Activated CD4-positive, alpha-beta T cell treated with anti-CD3 and anti-CD28 coated beads, Interleukin-2, amount 50 U/mL, for 48 hours (primary cell): ENCODE data around the gene SPATA7.

Source experiments
- DNase-seq, 2 experiments: peaks; one replicate each; pipeline ENCODE4 v3.0.0-alpha.2; 2020

The SPATA7 gene

DNA sequence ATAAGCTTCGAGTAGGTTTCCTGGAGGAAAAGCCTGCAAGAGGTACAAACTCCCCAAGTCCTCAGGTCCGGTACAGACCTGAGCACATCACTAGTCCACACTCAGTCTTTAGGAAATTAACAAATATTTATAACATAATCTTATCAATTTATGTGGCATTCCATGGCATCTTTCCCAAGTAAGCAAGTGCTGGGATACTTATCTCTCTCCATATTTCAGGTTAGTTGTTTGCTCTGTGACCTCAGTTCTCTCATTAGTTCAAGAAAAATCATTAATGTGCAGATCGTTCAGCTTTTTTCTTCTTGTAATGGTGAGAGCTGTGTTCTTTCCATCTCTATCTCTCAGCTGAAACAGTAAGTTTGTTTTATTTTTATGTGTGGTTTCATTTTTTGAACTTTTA is 34.7 kb downstream of the SPATA7 start:
- no peak for DNase-seq

DNA sequence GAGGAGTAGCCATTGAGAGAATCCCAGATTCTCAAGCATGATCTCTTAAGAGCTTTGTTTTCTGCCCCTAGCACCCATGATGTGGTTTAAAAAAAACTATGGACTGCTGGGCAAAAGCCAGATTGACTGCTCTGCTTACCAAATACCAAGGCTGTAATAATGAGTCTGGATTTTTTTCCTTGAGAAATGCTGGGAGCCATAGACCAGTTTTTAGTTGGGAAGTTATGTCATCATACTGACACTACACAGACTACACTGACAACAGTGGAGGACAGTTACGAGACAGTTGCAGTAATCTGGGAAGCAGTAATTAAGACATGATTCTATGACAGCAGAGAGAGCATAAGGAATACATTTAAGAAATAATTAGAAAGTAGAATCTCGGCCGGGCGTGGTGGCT is 35.8 kb downstream of the SPATA7 start:
- DNase-seq: no peak

GRCh38 chr14:88422047-88422446 is 36.6 kb downstream of the SPATA7 start:
- DNase-seq: no peak

DNA sequence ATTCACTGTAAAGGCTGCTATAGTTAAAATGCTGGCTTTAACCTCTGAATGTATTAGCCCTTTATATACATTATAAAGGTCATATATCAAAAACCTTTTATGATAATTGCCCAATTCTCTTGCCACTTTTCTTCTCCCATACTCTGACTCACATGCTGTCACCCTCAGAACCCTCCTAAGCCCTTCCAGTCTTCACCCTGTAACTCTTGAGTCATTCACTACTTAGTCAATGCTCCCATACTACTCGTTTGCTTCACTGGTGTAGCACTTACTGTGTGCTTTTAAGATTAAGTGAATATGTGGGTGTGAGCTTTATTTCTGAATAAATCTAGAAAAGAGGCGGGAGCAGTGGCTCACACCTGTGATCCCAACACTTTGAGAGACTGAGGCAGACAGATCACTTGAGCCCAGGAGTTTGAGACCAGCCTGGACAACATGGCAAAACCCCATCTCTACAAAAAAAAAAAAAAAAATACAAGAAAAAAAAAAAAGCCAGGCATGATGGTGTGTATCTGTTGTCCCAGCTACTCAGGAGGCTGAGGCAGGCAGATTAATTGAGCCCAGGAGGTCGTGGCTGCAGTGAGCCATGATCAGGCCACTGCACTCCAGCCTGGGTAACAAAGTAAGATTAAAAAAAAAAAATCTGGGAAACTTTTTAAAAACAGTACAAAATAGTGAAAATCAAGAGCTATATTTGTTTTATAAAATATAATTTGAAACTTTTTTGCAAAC is 37.6 kb downstream of the SPATA7 start:
- no peak for DNase-seq

- DNase-seq: no peak
Measured at GRCh38 chr14:88424573-88424972, 39.1 kb downstream of the SPATA7 start.

GRCh38 chr14:88426271-88426670 is 40.8 kb downstream of the SPATA7 start:
- no peak for DNase-seq

DNA sequence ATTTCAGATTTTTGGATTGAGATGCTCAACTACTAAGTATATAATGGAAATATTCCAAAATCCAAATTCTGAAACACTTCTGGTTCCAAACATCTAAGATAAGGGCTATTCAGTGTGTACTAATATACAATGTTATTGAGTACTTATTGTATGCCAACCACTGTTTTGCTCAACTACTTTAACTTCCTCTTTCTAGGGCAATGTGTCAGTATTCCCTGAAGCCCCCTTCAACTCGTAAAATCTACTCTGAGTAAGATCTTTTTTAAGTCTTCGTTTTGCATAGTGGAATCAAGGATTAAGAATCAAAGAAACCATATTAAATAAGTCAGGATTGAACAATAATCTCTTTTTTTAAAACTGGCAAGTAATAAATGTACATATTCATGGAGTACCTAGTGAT is 45.5 kb downstream of the SPATA7 start:
- DNase-seq: no peak

- no peak for DNase-seq
Measured at GRCh38 chr14:88437658-88438057, 52.2 kb downstream of the SPATA7 start.

- no peak for DNase-seq
Measured at GRCh38 chr14:88439088-88439487, 53.6 kb downstream of the SPATA7 start.

DNA sequence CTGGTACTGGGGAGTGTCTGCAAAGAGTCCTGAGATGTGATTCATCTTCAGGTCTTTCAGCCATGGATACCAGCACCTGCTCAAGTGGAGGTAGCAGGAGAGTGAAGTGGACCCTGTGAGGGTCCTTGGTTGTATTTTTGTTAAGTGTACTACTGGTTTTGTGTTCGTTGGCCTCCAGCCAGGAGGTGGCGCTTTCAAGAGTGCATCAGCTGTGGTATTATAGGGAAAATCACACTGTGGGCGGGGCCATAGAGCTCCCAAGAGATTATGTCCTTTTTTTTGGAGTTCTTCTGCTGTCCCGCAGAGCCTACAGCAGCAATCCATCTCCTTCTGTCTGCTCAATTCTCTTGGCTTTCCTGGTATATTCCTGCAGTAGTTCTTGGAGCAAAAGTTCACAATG is 66.8 kb downstream of the SPATA7 start:
- DNase-seq: peak in 1 of 2 experiments; percentile 3

- DNase-seq: no peak
Measured at GRCh38 chr14:88454886-88455285, 69.4 kb downstream of the SPATA7 start.

GRCh38 chr14:88463318-88463717 is 77.9 kb downstream of the SPATA7 start:
- DNase-seq: no peak

- DNase-seq: no peak
Measured at GRCh38 chr14:88468406-88468805, 82.9 kb downstream of the SPATA7 start.

DNA sequence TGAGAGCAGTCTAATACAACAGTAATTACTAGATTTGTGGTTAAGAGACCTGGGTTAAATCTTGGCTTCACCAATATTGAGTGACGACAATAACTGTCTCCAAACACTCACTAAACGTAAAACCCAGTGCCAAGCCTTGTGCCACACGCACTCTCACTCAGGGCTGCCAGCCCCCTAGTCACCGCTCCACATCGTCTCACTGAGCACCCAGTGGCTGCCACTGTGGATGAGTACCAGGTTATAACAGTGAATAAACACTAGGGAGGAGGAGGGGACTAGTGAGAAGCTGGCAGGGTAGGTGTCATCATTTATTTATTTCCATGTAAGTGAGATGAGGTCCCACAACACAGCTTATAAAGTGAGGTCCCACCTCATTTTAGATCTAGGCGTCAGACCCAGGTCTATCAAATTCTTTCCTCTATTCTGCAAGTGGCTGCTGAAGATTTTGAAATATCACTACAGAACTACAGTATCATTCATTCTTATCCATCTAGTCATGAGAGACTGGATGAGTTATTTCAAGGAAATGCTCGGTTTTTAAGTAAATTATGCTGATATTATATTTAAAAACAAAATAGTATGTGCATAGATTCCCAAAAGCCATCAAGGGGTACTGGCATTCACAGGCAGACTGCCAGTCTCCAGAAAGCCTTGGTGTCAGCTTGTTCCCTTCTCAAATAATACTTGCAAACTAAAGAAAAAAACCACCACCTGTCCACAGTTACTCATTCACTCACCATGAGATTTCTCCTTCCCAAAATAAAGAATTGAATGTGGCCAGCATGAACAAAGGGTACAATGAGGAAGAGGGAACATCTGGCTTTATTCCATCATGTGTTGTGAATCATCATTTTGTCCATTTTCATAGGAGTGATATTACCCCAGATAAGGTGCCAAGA is 85.3 kb downstream of the SPATA7 start:
- DNase-seq: no peak

DNA sequence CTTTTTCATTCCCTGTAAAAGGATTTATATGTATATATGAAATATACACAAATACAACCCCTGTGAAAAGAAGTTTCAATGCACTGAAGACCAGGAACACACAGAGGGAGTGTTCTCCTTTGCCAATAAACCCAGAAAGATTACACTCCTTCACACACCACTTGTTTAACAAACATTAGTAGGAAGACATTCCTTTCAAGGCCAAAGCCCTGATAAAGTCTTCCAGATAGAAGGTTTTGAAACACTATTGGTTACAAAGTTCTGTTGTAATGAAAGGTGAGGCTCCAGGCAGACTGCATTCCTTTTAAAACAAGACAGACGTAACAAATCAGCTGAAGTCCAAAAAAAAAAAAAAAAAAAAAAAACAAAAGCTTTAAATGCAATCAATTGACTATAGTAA is 88.3 kb downstream of the SPATA7 start:
- no peak for DNase-seq

GRCh38 chr14:88476214-88476774 is 90.8 kb downstream of the SPATA7 start:
- DNase-seq: no peak

DNA sequence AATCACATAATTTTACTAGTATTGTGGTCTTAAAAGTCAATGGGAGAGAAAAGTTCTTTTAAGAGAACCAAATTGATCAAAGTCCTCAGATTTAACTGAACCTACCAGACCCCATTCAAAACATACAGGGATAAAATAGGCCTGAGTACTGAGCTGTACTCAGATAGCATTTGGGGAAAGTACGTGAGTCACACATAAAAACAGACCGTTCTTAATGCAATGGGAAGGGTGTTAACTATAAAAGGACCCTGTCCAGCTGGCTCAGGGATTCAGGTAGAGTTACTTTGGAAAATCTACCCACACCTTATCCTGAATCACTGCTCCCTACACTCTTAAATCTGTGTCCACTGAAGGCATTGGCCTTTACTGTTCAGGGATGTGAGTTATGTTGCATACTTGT is 91.4 kb downstream of the SPATA7 start:
- DNase-seq: no peak

DNA sequence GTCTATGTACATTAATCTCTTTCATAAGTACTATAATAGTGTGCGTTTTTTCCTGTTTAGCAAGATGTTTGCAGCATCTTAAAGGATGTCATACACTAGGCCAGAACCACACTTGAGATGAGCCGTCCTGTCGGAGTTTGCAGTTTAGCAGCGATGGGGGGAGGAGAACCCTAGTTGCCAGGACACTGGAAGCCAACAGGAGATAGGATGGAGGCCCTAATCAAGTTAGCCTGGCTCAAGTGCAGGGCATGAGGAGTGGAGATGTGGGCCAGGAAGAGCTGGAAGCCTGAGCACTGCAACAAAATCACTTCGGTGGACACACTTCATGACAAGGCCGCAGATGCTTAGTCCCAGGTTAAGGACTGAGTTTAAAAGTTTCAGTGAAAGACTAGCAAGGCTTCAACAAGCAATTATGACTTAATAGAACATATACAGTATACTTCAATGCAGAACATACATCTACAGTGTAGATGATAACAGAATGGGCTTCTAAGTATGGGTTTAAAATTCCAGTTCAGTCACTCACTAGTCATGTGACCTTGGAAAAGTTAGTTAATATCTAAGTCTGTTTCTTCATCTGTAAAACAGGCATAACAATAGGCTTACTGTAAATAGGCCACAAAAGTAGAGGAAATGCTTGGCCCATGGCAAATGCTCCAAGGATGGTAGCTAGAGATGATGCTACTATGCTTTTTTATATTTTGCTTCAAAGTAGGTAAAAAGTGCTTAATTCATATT is 92.2 kb downstream of the SPATA7 start:
- DNase-seq: no peak

DNA sequence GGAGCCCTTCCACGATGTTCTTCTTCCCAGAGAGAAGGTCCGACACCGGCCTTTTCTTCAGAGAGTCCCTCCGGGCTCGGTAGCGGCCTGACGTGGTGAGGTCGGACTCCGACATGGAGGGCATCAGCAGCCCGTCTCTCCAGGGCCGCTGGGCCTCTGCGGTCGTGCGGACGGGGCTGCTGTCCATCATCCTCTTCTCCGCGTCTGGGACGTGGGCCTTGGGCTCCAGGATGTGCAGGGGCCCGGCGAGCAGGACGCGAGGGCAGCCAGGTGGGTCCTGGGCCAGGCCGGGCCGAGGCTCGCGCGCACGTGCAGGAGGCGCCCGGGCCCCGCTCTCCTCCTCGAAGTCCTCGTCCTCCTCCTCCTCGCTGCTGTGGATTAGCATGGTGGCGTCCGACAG is 93.5 kb downstream of the SPATA7 start:
- no peak for DNase-seq

- DNase-seq: no peak
Measured at GRCh38 chr14:88479574-88479987, 94.1 kb downstream of the SPATA7 start.

- no peak for DNase-seq
Measured at GRCh38 chr14:88481059-88481458, 95.6 kb downstream of the SPATA7 start.

- no peak for DNase-seq
Measured at GRCh38 chr14:88481794-88482193, 96.3 kb downstream of the SPATA7 start.

GRCh38 chr14:88482524-88482923 is 97.1 kb downstream of the SPATA7 start:
- no peak for DNase-seq
